SK-N-MC (cell line): ENCODE results near the gene MTF1.

Experiments used
- EZH2 ChIP-seq: fragments of 200-600 bp; sonication (generic); IDR thresholded peaks from one replicate; pipeline ENCODE4 v1.6.1; 2017; ENCODE audit warnings: antibody characterized with exemption
- FOXP2 ChIP-seq: optimal IDR thresholded peaks from 2 replicates; pipeline ENCODE3; 2011; ENCODE audit warnings: mild to moderate bottlenecking, moderate library complexity; ENCODE audit not compliant: insufficient read depth; ENCODE audit errors: extremely low read length, control extremely low read depth
- POLR2AphosphoS5 ChIP-seq: IDR thresholded peaks from 2 replicates; pipeline ENCODE4 v1.6.1; 2012; ENCODE audit warnings: mild to moderate bottlenecking, low read depth, low read length, borderline replicate concordance

DNA sequence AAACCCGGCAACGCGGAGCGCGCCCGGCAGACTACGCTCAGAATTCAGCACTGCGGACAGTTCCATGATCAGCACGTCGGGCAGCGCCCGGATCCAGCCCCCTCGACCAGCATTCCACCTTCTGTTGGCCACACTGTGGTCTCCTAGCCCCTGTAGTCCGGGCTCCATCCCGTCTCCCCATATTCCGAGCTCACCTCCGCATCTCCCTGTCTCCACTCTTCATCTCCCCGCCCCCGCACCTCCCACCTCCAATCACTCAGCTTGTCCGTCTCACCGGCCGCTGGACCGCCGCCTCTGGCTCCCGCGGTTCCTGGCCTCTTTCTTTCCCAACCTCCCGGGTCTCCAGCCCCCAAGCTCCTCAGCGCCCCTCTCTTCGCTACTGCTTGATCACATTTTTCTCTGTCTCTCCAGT is 95.0 kb downstream of the MTF1 start:
- TF ChIP-seq EZH2 (no peak), POLR2AphosphoS5 (no peak), FOXP2 (no peak)
